ENCODE results near the gene DPH5.

DNA sequence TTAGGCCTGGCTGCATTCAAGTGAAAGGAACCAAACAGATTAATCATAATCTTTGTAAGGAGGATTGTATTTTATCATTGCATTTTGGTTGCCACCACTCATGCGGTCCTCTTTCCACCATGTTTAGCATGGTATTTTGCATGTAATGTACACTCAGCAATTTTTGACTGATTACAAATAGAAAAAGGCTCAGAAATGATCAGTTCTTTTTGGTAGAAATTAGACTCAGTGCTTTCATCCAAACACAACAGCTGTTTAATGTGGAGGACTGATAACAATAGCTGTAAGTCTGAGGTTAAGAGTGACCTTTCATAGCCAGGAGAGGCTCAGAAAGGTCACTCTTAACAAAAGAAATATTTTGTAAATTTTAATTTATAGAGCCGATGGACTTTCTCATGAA, 25.3 kb upstream of the DPH5 start:
- TF ChIP-seq, protein P1, sequence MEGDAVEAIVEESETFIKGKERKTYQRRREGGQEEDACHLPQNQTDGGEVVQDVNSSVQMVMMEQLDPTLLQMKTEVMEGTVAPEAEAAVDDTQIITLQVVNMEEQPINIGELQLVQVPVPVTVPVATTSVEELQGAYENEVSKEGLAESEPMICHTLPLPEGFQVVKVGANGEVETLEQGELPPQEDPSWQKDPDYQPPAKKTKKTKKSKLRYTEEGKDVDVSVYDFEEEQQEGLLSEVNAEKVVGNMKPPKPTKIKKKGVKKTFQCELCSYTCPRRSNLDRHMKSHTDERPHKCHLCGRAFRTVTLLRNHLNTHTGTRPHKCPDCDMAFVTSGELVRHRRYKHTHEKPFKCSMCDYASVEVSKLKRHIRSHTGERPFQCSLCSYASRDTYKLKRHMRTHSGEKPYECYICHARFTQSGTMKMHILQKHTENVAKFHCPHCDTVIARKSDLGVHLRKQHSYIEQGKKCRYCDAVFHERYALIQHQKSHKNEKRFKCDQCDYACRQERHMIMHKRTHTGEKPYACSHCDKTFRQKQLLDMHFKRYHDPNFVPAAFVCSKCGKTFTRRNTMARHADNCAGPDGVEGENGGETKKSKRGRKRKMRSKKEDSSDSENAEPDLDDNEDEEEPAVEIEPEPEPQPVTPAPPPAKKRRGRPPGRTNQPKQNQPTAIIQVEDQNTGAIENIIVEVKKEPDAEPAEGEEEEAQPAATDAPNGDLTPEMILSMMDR (conservative IDR thresholded peaks at IDR 0.05; ENCODE audit: low read length): no peak
- no peak for TF ChIP-seq EZH2phosphoT487 (IDR thresholded peaks at IDR 0.05; ENCODE audit: borderline replicate concordance, low read depth, low read length)

All from OCI-LY7 (cell line).